IMR-90 (cell line): ENCODE results near the gene PDZD2. TPM values are rescaled to one million over a fixed set of nuclear protein-coding genes. Genes with fewer than 3 reads are reported as not detected.
A peak's percentile ranks its signal among the peaks of the same experiment; 100 is the strongest.

Source experiments
- ATAC-seq: fragments of 200-7000 bp; cut with Tn5 transposase; 2 replicates; pipeline ENCODE4 v1.9.1; 2020; ENCODE audit warnings: low read depth, mild to moderate bottlenecking, moderate library complexity
- BruUV-seq: library from RNA; stranded (reverse); fragments of 400-500 nt; replicated peaks from 2 replicates; lab custom pipeline; 2021; lab: Mats Ljungman, UMichigan
- CTCF ChIA-PET: fragments of 300-600 bp; formaldehyde crosslinking; extraction: SDS; loops from one replicate; lab custom pipeline; 2021; ENCODE audit warnings: antibody characterized with exemption; lab: Yijun Ruan, JAX
- POLR2A ChIA-PET: fragments of 300-600 bp; sonication (Branson Sonifier 250); formaldehyde crosslinking; loops from one replicate; lab custom pipeline; 2022; ENCODE audit warnings: antibody characterized with exemption; ENCODE audit not compliant: unreplicated experiment; lab: Charles Lee
- DNase-seq: peaks from one replicate; pipeline ENCODE4 v3.0.0; 2013
- H2AFZ ChIP-seq: replicated peaks from 2 replicates; pipeline ENCODE3; 2013; ENCODE audit warnings: low read length, mild to moderate bottlenecking; ENCODE audit not compliant: poor library complexity
- H2AK5ac ChIP-seq: 2 replicates; pipeline ENCODE4 v1.6.1; 2013; ENCODE audit warnings: low read depth, low read length, inconsistent platforms
- H2AK9ac ChIP-seq: replicated peaks from 2 replicates; pipeline ENCODE3; 2013; ENCODE audit warnings: mild to moderate bottlenecking, low read depth, low read length, moderate library complexity; ENCODE audit not compliant: poor library complexity
- H2BK120ac ChIP-seq: 2 replicates; pipeline ENCODE4 v1.6.1; 2013; ENCODE audit warnings: low read depth, low read length, inconsistent platforms
- H2BK15ac ChIP-seq: 3 replicates; pipeline ENCODE4 v1.6.1; 2013; ENCODE audit warnings: low read depth, low read length, inconsistent platforms
- H2BK20ac ChIP-seq: 2 replicates; pipeline ENCODE4 v1.6.1; 2013; ENCODE audit warnings: low read depth, mild to moderate bottlenecking, inconsistent platforms, low read length, moderate library complexity
- H2BK5ac ChIP-seq: 2 replicates; pipeline ENCODE4 v1.6.1; 2013; ENCODE audit warnings: mild to moderate bottlenecking, low read depth, low read length, inconsistent platforms; ENCODE audit not compliant: poor library complexity, severe bottlenecking
- H3K14ac ChIP-seq: replicated peaks from 2 replicates; pipeline ENCODE4 v1.6.1; 2013; ENCODE audit warnings: low read depth, low read length, inconsistent platforms
- H3K18ac ChIP-seq: 2 replicates; pipeline ENCODE4 v1.6.1; 2013; ENCODE audit warnings: low read depth, low read length, control low read depth
- H3K23ac ChIP-seq: 2 replicates; pipeline ENCODE4 v1.6.1; 2013; ENCODE audit warnings: low read depth, low read length, inconsistent platforms
- H3K27ac ChIP-seq: 2 replicates; pipeline ENCODE4 v1.5.1; 2013; ENCODE audit warnings: mild to moderate bottlenecking, control low read depth, low read length; ENCODE audit not compliant: insufficient read depth
- H3K27me3 ChIP-seq: 2 replicates; pipeline ENCODE4 v1.6.1; 2013; ENCODE audit warnings: low read length; ENCODE audit not compliant: control insufficient read depth, insufficient read depth
- H3K36me3 ChIP-seq: 2 replicates; pipeline ENCODE4 v1.6.1; 2013; ENCODE audit warnings: low read length, mixed read lengths; ENCODE audit not compliant: control insufficient read depth, insufficient read depth
- H3K4ac ChIP-seq: 2 replicates; pipeline ENCODE4 v1.6.1; 2013; ENCODE audit warnings: low read depth, low read length, inconsistent platforms
- H3K4me1 ChIP-seq: 2 replicates; pipeline ENCODE4 v1.6.1; 2013; ENCODE audit warnings: low read length, mixed read lengths; ENCODE audit not compliant: control insufficient read depth, insufficient read depth
- H3K4me2 ChIP-seq: 2 replicates; pipeline ENCODE4 v1.6.1; 2013; ENCODE audit warnings: low read depth, mild to moderate bottlenecking, control low read depth, low read length, moderate library complexity
- H3K4me3 ChIP-seq: 2 replicates; pipeline ENCODE4 v1.5.1; 2013; ENCODE audit warnings: low read depth, mild to moderate bottlenecking, control low read depth, low read length, moderate library complexity; ENCODE audit not compliant: insufficient read depth
- H3K56ac ChIP-seq: 2 replicates; pipeline ENCODE4 v1.6.1; 2013; ENCODE audit warnings: low read length, inconsistent platforms; ENCODE audit not compliant: insufficient read depth; ENCODE audit errors: extremely low read depth
- H3K79me1 ChIP-seq, 2 experiments: 2 replicates each; pipeline ENCODE4 v1.6.1; 2013; ENCODE audit warnings: low read length in 2 of 2, inconsistent platforms in 1 of 2, low read depth in 1 of 2
- H3K9ac ChIP-seq: 2 replicates; pipeline ENCODE4 v1.6.1; 2013; ENCODE audit warnings: low read depth, low read length, control low read depth
- H3K9me1 ChIP-seq: 2 replicates; pipeline ENCODE4 v1.6.1; 2013; ENCODE audit warnings: low read length, inconsistent platforms; ENCODE audit not compliant: insufficient read depth
- H3K9me3 ChIP-seq: 2 replicates; pipeline ENCODE4 v1.6.1; 2013; ENCODE audit warnings: low read length; ENCODE audit not compliant: control insufficient read depth, insufficient read depth
- H4K20me1 ChIP-seq: 2 replicates; pipeline ENCODE4 v1.6.1; 2013; ENCODE audit warnings: low read length, inconsistent platforms; ENCODE audit not compliant: insufficient read depth
- H4K5ac ChIP-seq: 2 replicates; pipeline ENCODE4 v1.6.1; 2013; ENCODE audit warnings: mild to moderate bottlenecking, low read depth, low read length, control low read depth
- H4K8ac ChIP-seq, 2 experiments: 2 replicates each; pipeline ENCODE4 v1.6.1; 2013; ENCODE audit warnings: low read depth in 2 of 2, low read length in 2 of 2, control low read depth in 1 of 2, inconsistent platforms in 1 of 2
- H4K91ac ChIP-seq: 2 replicates; pipeline ENCODE4 v1.6.1; 2013; ENCODE audit warnings: low read depth, low read length, inconsistent platforms; ENCODE audit not compliant: insufficient read depth
- BHLHE40 ChIP-seq: fragments of 150-350 bp; IDR thresholded peaks from 2 replicates; pipeline ENCODE4 v1.6.1; 2016; ENCODE audit warnings: mild to moderate bottlenecking, low read depth, low read length
- CHD1 ChIP-seq: IDR thresholded peaks from 2 replicates; pipeline ENCODE4 v1.6.1; 2012; ENCODE audit warnings: low read depth, low read length, improper control_type of control experiment
- ELK1 ChIP-seq: fragments of 150-350 bp; IDR thresholded peaks from 2 replicates; pipeline ENCODE4 v1.6.1; 2016; ENCODE audit warnings: low read depth, mild to moderate bottlenecking, low read length, moderate library complexity, borderline replicate concordance
- FOS ChIP-seq: fragments of 150-350 bp; IDR thresholded peaks from 2 replicates; pipeline ENCODE4 v1.6.1; 2016; ENCODE audit warnings: low read depth, low read length
- MAZ ChIP-seq: IDR thresholded peaks from 2 replicates; pipeline ENCODE4 v1.6.1; 2012; ENCODE audit warnings: low read depth, mild to moderate bottlenecking, low read length, improper control_type of control experiment, moderate library complexity, borderline replicate concordance
- MXI1 ChIP-seq: IDR thresholded peaks from 2 replicates; pipeline ENCODE4 v1.6.1; 2012; ENCODE audit warnings: low read depth, mild to moderate bottlenecking, low read length, moderate library complexity, borderline replicate concordance
- RAD21 ChIP-seq: IDR thresholded peaks from 2 replicates; pipeline ENCODE4 v1.6.1; 2012; ENCODE audit warnings: low read length, improper control_type of control experiment
- RFX5 ChIP-seq: IDR thresholded peaks from 2 replicates; pipeline ENCODE4 v1.8.0; 2012; ENCODE audit warnings: low read depth, mild to moderate bottlenecking, low read length, moderate library complexity
- SMC3 ChIP-seq: fragments of 150-350 bp; IDR thresholded peaks from 2 replicates; pipeline ENCODE4 v1.6.1; 2016; ENCODE audit warnings: low read depth, mild to moderate bottlenecking, antibody characterized with exemption, low read length, moderate library complexity
- USF2 ChIP-seq: fragments of 150-350 bp; IDR thresholded peaks from 2 replicates; pipeline ENCODE4 v1.6.1; 2017; ENCODE audit warnings: mild to moderate bottlenecking, antibody characterized with exemption, low read length, low read depth
- WGBS, 2 experiments: methylation state at CpG; one replicate each; pipeline versions ENCODE4 v1.1.5 to v1.1.7; 2013; ENCODE audit warnings: missing lambda C conversion rate in 2 of 2; ENCODE audit not compliant: insufficient read length in 1 of 2; ENCODE audit errors: extremely low coverage in 2 of 2; 5-methylcytosine and 5-hydroxymethylcytosine counted together
- dilution Hi-C: fragments of 300-500 bp; cut with HindIII; formaldehyde crosslinking; loops from one replicate; pipeline ENCODE4 v1.14.3; 2018; ENCODE audit warnings: low sequenced_read_pairs; ENCODE audit not compliant: unreplicated experiment
- in situ Hi-C: fragments of 300-500 bp; cut with MboI; formaldehyde crosslinking; loops from 3 replicates; pipeline ENCODE4 v1.14.3; 2019; ENCODE audit warnings: low sequenced_read_pairs, inconsistent platforms, mixed read lengths
- intact Hi-C: fragments of 100-400 bp; cut with micrococcal nuclease; formaldehyde crosslinking; loops from 2 replicates; pipeline ENCODE4 v1.10.0; 2022
- polyA plus RNA-seq, 3 experiments: library from polyadenylated mRNA; depleted of rRNA; stranded (reverse); fragments of >200 nt; gene quantifications; 2 replicates each; pipeline ENCODE4 v1.2.3, GENCODE V29; 2012; ENCODE audit warnings: low replicate concordance in 1 of 3
- total RNA-seq: library from RNA; depleted of rRNA; stranded (reverse); fragments of >200 nt; gene quantifications from 2 replicates; pipeline ENCODE4 v1.2.3, GENCODE V29; 2012

The PDZD2 gene
- total and polyA plus RNA-seq, 2 of the 4 experiments (the other 2 are of a cell fraction) = under 0.01 to 0.02 TPM

- TF ChIP-seq CHD1 = no peak
- no peak for TF ChIP-seq SMC3
- no peak for TF ChIP-seq FOS
- no peak for TF ChIP-seq ELK1
- no peak for TF ChIP-seq MXI1
- TF ChIP-seq USF2 = no peak
- TF ChIP-seq MAZ = no peak
- no peak for TF ChIP-seq RFX5
- no peak for TF ChIP-seq RAD21
- TF ChIP-seq BHLHE40 = no peak
- no TSS peak for BruUV-seq
- Histone ChIP-seq H3K27ac (no peak overlapping the region), H4K5ac (no peak overlapping the region), H3K79me1 (no peaks in the 10 kb centered on the region), H3K4ac (no peak overlapping the region), H2AFZ (no peak overlapping the region), H3K36me3 (no peaks in the 10 kb centered on the region), H3K9me1 (no peaks in the 10 kb centered on the region), H2AK5ac (no peak overlapping the region), H3K27me3 (peaks cover 22% of the 10 kb centered on the region), H3K4me3 (no peak overlapping the region), H4K8ac (no peak overlapping the region), H2BK5ac (no peak overlapping the region), H4K20me1 (no peaks in the 10 kb centered on the region), H3K4me2 (no peak overlapping the region), H2BK20ac (no peak overlapping the region), H3K4me1 (no peaks in the 10 kb centered on the region), H3K18ac (no peak overlapping the region), H2BK15ac (no peak overlapping the region), H3K23ac (no peak overlapping the region), H3K14ac (no peak overlapping the region), H3K9ac (no peak overlapping the region), H4K91ac (no peak overlapping the region), H2BK120ac (no peak overlapping the region), H3K9me3 (peaks cover 4% of the 10 kb centered on the region; the same call in 1 of the 2 replicates), H2AK9ac (no peak overlapping the region), H3K56ac (no peak overlapping the region)
- ATAC-seq (peak; percentile 14; the same call in 1 of the 2 replicates), DNase-seq (no peak)
- dilution Hi-C loops (loop anchor here (25.0 kb wide), 1 partner anchor 237 kb away; no protein-coding TSS in a partner anchor), intact Hi-C loops (loop anchor here (1.0 to 5.0 kb wide), 4 partner anchors 243 to 727 kb away; no protein-coding TSS in a partner anchor), in situ Hi-C loops (loop anchor here (5.0 kb wide), 1 partner anchor 267 kb away; no protein-coding TSS in a partner anchor)
- CTCF ChIA-PET = interaction anchor here (0.6 to 3.0 kb wide), 7 partner anchors 221 to 1526 kb away, joined by 3 to 33 read pairs (median 3); no protein-coding TSS in a partner anchor
- POLR2A ChIA-PET = interaction anchor here (0.6 kb wide), 1 partner anchor 255 kb away, joined by 6 read pairs; no protein-coding TSS in a partner anchor
- 42% methylated on average over 3 of the region's 8 CpGs; no CpG with 5 or more reads in 1 of the 2 experiments for WGBS, 2 experiments
Observed at GRCh38 chr5:31824869-31825517, 186.1 kb downstream of the PDZD2 start.
